Kidney tubule cell (primary cell): ENCODE data around the gene ADCYAP1R1.

ENCODE experiments used
- DNase-seq: peaks from one replicate; pipeline ENCODE4 v3.0.0-alpha.2; 2018; ENCODE audit warnings: low spot score

ADCYAP1R1 gene

GRCh38 chr7:31051598-31052486 is at the start of gene ADCYAP1R1:
Gene ADCYAP1R1, plus strand, starts transcription at chr7:31052308. Its CDS starts 10,957 bp downstream, at chr7:31063265.
- no peak for DNase-seq

GRCh38 chr7:31003097-31003496 is 49.0 kb upstream of the ADCYAP1R1 start:
- DNase-seq: no peak

GRCh38 chr7:31003721-31004120 is 48.4 kb upstream of the ADCYAP1R1 start:
- no peak for DNase-seq

- no peak for DNase-seq
These were observed 47.7 kb upstream of the ADCYAP1R1 start for GRCh38 chr7:31004393-31004792.

DNA sequence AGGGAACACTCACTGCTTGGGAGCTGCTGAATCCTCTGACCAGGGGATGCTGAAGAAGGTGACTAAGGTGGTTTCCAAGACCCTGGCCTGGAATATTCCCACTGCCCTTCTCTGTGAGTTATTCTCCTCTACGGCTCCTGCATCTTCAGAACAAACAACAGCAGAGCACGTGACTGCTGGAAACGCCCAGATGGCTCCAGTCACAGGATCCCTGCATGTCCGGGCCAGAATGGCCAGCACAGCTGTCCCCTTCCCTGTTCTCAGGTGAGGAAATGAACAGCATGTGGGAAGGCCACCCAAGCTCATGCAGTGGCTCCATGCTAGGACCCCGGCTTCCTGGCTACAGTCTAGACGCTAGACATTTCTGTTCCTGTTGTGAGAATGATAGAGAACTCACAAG is 45.3 kb upstream of the ADCYAP1R1 start:
- no peak for DNase-seq

DNA sequence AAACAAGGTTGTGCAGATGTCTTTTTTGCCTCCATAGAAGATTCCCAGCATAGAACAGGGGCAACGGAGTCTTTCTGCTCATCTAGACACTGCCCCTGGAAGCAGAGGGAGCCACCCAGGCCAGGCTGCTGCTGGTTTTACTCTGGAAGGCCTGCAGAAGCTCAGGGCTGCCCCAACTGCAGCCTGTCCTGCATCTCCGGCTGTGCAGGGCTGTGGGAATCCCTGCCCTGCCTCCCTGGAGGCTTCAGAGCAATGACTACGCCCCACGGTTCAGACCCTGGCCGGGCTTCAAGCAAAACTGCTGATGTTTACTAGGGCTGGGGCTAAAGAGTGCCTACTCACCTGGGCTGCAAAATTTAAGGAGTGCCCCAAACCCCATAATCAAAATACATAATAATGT is 44.5 kb upstream of the ADCYAP1R1 start:
- DNase-seq: no peak

GRCh38 chr7:31014826-31015225 is 37.3 kb upstream of the ADCYAP1R1 start:
- DNase-seq: no peak

- DNase-seq: no peak
These were observed 35.0 kb upstream of the ADCYAP1R1 start for GRCh38 chr7:31017032-31017675.

DNA sequence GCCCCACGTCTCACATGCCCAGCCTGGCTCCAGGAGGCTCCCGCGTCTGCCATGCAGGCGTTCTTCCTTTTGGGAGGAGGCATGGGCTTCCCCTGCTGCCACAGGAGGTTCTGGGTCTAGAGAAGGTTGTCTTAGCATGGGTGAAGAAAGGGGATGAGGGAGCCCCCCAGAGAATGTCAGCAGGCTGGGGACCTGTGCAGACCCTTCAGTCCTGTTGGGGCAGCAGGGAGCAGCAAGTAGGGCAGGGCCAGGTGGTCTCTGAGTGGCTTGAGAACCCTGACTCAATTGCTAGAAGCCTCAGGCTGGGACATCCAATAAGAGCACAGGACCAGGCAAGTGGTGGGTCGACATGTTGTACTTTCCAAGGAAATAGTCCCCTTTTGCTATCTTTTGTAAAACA is 34.4 kb upstream of the ADCYAP1R1 start:
- DNase-seq: no peak

DNA sequence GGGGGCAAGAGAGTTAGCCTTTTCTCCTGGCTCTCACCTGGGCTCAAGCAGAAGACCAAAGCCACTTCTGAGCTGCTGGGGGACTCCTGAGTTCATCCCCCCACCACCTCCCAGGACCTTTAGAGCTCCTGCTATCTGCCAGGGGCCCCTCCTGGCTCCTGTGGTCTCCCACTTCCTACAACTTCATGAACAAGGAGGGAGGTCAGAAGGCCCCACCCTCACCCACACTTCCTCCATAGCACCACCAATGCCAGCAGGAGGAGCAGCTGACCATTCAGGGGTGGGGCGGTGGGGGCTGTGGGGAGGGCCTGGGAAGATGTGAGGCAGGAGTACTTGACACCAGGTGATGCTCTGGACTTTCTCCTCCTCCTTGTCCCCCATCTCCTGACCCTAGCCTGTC is 32.6 kb upstream of the ADCYAP1R1 start:
- DNase-seq: no peak

DNA sequence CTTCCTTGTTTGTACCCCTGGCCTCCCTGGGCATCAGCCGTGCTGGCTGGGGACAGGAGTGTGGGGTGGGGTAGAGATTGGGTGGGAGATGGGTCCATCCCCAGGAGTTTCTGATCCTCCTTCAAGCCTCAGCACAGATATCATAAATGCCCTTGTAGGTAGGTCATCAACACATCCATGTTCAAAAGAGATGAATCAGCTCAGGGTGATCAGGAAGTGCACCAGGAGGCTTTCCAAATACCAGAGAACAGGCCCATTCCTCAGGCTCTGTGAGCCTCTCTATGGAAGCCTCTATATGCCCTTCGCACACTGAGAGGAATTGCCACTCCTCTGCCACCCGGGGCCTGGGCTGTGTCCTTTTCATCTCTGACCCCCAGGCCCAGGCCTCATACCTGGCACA is 31.9 kb upstream of the ADCYAP1R1 start:
- peak; percentile 54 for DNase-seq

DNA sequence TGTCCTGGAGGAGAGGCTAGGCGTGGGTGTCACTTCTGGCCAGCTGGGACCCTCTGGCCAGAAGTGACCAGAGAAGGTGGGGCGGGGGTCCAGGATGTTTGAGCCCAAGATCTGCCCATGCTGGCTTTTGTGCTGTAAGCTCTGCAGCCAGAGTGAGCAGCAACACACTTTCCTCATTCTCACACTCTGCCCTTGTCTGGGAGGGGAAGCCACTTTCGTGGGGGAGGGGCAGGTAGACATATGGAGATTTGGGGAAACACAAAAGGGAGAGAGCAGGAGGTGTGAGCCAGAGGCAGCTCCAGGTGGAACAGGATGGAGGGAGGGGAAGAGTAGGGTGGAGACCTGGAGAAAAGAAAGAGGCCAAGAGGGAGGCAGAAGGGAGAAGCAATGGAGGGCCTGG is 31.5 kb upstream of the ADCYAP1R1 start:
- no peak for DNase-seq

- DNase-seq: no peak
These were observed 30.0 kb upstream of the ADCYAP1R1 start for GRCh38 chr7:31022117-31022516.

DNA sequence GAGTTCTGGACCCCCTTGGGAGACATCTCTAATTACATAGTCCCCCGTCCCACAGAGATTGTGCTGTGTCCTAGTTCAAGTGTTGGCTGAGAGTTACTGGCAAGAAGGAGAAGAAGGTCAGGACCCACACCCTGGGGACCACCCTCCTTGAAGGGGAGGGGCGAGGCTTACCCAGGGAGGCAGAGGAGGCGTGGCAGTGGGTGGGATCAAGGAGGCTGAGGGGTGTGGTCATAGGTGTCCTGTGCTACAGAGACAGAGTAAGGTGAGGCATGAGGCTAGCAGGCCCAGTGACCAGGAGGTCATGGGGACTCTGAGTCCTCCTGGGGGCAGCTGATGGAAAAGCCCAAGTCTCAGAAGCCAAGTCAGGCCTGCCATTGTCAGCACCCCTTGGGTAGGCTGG is 29.4 kb upstream of the ADCYAP1R1 start:
- DNase-seq: no peak

GRCh38 chr7:31023877-31024276 is 28.2 kb upstream of the ADCYAP1R1 start:
- no peak for DNase-seq

GRCh38 chr7:31027161-31027965 is 24.7 kb upstream of the ADCYAP1R1 start:
- DNase-seq: peak; percentile 21

DNA sequence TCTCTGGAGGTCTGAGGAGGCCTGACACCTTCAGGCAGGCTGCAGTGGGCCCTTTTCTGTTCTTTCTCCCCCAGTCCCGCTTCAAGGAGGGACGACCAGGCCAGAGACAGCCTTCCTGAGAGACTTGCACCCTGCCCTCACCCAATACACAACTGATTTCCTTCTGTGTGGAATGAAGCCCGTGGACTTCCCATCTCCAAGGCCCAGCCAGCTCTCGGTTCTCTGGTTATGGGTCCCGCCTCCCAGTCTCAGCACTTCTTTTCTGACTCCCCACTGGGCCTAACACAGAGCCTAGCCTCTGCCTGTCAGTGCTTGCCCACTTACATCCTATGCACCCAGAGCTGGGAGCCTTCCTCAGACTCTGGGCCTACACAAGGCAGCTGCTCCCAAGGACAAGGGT is 24.1 kb upstream of the ADCYAP1R1 start:
- no peak for DNase-seq

DNA sequence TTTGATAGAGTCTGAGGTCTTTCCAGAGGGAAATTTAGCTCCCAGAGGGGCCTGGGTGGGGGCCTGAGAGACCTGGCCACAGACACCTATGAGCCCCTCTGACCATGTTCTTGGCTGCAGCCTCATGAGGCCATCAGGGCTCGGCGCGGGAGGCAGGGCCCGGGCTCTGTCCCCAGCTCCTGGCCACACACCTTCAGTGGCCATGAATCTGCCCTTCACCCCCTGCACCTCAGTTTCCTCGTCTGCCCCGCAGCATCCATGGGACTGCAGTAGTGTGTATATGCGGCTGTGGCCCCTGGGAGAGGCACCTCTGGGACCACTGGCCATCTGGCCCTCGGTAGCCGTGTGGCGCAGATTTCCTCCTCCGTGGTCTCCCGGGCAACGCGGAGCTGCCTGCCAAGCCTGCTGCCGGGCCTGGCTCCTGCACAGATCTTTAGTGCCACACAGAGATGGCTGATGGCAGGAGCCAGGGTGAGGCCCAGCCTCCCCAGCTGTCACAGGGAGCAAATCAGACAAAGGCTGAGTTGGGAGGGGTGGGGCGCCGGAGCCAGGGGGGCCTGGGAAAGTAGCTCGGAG is 23.6 kb upstream of the ADCYAP1R1 start:
- no peak for DNase-seq

GRCh38 chr7:31029251-31030042 is 22.7 kb upstream of the ADCYAP1R1 start:
- no peak for DNase-seq

DNA sequence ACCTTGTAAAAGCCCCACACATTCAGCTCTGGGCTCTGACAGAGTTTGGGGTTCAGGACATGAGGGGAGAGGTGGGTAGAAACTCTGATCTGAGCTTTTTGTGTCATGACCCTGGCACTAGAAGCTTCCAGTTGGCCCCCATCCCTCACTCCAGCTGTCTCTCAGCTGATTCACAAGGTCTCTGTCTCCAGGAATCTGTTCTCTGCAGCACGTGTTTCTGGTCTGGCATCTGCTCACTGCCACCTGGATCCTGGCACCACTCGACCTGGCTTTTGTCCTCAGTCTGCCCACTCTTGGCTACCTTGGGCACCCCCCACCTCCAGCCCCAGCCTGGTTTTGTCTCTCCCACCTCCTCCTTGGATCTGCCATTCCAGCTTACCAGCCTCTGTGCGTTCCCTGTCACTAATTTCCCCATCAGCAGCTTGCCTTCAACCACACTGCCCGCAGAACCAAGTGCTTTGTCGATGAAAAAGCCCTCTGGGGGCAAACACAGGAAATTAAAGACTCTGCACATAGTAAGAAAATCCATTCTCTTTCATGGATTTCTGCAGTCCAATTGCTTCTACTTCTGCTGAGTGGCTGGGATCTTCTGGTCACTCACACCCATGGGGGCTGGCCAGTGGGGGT is 18.3 kb upstream of the ADCYAP1R1 start:
- DNase-seq: no peak

DNA sequence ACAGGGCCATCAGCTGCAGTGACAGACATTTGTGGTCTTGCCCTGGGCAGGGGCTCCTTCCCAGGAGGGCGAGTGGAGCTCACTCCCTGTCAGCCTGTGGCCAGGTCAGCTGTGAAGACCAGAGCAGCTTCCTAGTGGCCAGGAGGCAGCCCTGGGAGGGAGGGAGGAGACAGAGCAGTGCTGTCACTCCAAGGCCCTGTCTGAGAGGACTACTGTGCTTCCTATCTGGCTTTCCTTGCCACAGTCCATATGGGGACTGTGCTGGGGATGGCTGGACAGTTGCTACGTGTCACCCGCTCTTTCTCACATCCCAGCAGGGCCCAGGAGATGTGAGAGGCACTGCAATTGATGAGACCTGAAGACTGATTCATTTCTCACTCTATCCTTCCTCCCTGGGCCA is 15.2 kb upstream of the ADCYAP1R1 start:
- DNase-seq: no peak
